HL-60 (cell line): ENCODE measurements around the gene FARP1.

Source experiments
- CTCF ChIP-seq: IDR thresholded peaks from one replicate; pipeline ENCODE4 v1.5.1; 2011; ENCODE audit warnings: low read length, control low read depth, inconsistent platforms; ENCODE audit not compliant: insufficient read depth
- GABPA ChIP-seq: IDR thresholded peaks from 2 replicates; pipeline ENCODE4 v1.6.1; 2012; ENCODE audit warnings: low read depth
- POLR2AphosphoS5 ChIP-seq: IDR thresholded peaks from 2 replicates; pipeline ENCODE4 v1.6.1; 2012; ENCODE audit warnings: low read depth

GRCh38 chr13:98327371-98328270, 184.7 kb downstream of the FARP1 start:
- TF ChIP-seq CTCF (no peak), GABPA (no peak), POLR2AphosphoS5 (no peak)
